NCI-H1105 treated with DMSO at 0.1 percent for 48 hours (cell line): Measurements from ENCODE around the gene NTN3.

Experiments
- DNase-seq: peaks from one replicate; lab custom pipeline; 2025; lab: John Stamatoyannopoulos, UW

Gene NTN3

DNA sequence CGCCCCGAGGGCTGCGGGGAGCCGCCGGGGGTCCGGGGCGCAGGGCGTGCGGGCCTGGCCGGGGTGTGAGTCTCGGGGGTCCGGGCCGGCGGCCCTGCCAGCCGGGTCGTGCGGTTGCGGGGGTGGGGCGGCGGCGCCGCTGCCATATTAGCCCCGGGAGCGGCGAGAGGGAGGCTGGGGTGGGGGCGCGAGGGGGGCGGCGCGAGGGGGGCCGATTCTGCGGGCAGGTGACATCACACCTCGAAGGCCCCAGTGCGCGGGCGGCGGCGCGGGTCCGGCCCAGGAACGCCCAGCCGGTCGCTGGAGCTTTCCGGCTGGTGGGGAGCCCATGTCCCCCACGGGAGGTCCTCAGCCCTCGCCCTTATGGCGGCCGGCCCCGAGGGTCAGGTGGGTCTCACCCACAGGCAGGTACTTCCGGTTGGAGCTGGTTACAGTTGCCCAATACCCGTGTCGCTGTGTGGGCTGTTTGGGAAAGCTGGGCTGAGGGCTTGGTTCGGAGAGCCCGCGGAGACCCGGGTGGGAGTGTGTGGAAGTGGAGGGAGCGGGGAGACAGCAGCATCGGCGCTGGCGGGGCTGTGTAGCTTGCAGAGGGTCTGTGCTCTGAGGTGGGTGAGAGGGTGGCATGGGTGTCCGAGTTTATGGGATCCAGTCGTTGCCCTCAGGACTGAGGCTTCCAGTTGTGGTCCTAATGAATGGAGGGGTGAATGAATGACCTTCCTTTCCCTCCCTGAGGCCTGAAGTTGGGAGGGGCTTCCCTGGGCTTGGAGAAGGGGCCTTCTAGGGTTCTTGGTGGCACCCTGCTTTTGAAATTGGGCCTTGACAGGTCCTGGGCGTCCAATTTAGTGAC is 43.5 kb downstream of the NTN3 start:
- no peak for DNase-seq

DNA sequence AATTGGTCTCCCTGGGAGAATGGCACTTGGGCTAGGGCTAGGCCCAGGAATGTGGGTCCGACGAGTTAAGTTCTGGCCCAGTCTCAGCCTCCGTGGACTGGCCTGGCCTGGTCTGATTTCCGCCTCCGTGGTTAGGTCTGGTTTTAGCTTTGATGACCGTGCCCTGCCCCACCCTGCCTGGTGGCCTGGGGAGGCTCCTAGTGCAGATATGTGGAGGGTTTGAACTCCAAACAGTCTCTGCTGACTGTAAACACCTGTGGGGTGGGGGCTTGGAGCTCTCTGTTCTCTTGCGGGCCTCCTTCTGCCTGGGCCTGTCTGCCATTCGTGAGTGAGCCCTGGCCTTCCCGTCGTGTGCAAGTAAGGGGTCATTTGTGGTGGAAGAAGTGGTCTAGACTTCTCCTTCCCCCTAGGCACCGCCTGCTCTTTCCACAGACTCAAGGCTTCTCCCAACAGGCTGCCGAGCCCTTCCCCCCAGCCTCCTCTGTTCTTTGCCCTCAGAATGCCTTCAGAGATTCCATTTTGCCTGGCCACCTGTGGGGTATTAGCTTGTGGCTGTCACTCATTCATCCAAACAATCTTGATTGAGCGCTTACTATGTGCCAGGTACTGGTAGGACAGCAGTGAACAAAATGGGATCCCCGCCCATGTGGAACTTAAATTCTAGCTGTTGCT is 44.2 kb downstream of the NTN3 start:
- no peak for DNase-seq

DNA sequence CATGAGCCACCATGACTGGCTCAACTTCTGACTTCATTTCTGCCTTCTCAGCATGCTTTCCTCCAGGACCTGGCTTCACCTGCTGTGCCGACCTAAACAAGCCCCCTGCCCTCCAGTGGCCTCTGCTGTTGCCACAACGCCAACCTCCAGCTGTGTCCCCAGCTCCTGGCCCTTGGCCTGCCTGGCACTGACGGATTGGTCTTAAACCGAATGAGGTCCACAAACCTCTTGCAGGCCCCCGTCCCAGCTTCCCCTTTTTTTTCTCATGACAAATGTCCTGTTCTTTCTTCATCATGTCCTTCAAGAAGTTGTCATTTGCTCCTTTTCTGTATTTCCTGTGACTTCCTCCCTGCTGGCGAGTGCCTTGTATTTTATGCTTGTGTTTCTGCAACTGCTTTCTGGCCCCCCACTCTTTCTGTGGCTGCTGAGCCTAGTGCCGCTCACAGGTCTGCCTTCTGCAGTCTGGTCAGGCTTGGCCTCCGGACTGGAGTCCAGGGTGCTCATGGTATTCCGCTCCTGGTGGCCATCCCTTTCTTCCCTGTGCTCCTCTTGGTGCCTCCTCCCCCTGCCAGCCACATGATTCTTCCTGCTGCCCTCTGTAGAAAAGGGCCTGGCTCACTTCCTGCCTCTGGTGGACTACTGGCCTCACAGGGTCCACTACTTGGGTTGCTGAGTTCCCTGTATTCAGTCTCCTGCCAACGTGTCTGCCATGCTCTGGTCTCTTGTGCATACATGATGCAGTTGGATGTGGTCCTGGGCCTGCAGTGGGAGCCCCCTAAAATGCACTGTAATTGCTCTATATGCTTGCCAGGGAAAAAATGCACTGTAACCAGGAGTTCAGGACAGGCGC is 45.5 kb downstream of the NTN3 start:
- DNase-seq, result no peak

DNA sequence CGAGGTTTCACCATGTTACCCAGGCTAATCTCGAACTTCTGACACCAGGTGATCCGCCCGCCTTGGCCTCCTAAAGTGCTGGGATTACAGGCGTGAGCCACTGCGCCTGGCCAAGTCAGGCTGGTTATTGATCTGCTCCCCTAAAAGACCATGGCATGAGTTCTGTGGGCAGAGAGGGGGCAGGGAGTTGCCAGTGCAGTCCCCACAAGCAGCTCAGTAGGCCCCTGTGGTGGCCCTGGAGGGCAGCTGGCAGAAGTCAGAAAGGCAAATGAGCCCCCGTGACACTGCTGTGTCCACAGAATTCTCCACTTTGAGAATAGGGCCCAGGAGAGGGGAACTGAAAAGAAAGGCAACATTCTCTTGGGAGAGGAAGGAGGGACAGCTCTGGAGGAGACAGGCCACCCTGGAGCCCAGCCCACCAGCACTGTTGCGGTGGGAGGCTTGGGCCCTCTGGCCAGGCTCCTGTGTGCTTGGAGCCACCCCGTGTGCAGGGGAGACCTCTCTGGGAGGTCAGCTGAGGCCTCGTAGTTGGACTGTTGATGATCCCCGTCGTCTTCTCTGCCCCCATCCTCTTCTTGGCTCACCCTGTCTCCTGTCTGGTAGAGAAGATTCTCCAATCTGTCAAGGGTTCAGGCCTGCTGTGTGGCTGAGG is 47.0 kb downstream of the NTN3 start:
- no peak for DNase-seq

DNA sequence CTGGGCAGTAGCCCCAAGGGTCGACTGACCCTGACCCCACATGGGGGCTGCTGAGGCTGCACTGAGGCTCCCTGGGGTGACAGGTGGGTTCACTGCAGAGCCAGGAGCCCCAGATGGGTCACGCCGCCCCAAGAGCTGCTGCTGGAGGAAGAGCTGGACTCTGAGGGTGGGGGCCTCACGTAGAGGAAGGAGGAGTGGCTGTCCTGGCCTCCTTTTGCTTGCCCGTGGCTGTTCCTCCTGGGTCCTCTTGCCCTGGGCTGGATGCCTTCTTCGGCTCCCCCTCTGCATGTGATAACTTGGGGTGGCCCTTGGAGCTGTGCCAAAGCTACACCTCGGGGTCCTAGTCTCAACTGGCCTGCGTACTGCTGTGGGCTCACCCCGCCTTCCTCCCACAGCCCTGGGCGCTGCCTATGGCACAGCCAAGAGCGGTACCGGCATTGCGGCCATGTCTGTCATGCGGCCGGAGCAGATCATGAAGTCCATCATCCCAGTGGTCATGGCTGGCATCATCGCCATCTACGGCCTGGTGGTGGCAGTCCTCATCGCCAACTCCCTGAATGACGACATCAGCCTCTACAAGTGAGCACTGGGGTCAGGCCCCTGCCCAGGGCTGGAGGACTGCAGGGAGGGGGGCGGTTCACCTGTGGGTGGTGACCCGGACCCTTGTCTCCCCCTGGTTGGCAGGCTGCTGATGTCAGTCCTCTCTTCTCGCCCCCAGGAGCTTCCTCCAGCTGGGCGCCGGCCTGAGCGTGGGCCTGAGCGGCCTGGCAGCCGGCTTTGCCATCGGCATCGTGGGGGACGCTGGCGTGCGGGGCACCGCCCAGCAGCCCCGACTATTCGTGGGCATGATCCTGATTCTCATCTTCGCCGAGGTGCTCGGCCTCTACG is 48.0 kb downstream of the NTN3 start:
- DNase-seq, result no peak

DNA sequence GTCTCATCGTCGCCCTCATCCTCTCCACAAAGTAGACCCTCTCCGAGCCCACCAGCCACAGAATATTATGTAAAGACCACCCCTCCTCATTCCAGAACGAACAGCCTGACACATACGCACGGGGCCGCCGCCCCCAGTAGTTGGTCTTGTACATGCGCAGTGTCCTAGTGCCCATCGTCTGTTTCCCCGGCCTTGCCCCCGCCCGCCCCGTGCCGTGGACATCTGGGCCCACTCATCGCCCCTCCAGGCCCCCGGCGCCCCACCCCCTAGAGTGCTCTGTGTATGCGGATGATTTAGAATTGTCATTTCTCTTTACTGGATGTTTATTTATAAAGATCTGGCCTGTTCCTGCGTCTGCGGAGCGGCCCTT is 48.6 kb downstream of the NTN3 start:
- DNase-seq, result no peak

DNA sequence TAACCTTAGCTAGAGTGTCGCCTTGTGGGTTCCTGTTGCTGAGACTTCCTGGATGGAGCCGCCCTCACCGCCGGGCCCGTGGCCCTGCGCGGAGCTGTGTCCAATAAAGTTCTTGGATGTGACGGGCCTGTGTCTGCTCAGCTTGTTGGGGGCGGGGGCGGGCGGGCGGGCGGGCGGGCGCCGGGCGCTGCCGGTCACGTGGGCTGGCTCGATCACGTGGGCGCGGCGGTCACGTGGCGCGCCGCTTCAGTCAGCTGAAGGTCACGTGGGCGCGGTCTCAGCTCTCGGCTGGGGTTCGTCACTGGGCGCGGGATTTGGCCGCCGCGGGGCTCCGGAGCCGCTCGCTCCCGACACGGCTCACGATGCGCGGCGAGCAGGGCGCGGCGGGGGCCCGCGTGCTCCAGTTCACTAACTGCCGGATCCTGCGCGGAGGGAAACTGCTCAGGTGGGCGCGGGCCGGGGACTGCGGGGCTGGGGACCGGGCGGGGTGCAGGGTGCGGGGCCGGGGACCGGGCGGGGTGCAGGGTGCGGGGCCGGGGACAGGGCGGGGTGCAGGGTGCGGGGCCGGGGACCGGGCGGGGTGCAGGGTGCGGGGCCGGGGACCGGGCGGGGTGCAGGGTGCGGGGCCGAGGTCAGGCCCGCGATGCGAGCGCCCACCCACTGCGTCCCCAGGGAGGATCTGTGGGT is 49.1 kb downstream of the NTN3 start, which contains the start of gene AMDHD2:
Gene AMDHD2 (plus strand): TSS at position 275 of the 687 bp plus-strand sequence. CDS start 88 bp downstream, at position 363.
- DNase-seq, result peak; percentile 57

DNA sequence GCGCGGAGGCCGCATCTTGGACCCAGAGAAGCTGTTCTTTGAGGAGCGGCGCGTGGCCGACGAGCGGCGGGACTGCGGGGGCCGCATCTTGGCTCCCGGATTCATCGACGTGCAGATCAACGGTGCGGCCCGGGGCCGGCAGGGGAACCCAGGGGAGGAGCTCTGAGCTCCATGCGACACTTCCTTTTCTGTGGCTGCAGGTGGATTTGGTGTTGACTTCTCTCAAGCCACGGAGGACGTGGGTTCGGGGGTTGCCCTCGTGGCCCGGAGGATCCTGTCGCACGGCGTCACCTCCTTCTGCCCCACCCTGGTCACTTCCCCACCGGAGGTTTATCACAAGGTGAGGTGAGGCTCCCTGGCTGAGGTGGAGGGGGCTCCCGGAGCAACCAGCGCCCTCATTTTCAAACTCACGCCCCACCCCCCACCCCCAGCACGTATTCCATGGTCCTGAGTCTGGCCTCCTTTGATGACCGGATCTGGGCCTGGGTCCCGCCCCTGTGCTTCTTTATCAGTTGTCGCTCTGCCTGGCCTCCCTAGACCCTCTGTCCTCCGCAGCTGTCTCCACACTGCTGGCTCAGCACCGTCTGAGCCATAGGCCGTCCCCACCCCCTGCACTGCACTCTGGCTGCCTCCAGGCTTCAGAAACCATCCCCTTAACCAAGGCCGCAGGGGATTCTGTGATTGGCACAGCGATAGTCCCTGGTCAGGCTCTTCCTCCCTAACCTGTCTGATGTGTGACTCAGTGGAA is 49.9 kb downstream of the NTN3 start:
- DNase-seq, result no peak
